CD4-positive, alpha-beta T cell treated with Interleukin-12 subunit alpha and Interleukin-12 subunit beta, for 1 hour (primary cell): Measurements from ENCODE around the gene PDILT.
"Not testable (repeated sequence)": the region's sequence is repeated elsewhere in the genome, so short reads cannot be mapped to it uniquely, and the experiment has no call there.

ENCODE experiments used
- DNase-seq: peaks from one replicate; pipeline ENCODE4 v3.0.0-alpha.2; 2020

Gene PDILT, protein sequence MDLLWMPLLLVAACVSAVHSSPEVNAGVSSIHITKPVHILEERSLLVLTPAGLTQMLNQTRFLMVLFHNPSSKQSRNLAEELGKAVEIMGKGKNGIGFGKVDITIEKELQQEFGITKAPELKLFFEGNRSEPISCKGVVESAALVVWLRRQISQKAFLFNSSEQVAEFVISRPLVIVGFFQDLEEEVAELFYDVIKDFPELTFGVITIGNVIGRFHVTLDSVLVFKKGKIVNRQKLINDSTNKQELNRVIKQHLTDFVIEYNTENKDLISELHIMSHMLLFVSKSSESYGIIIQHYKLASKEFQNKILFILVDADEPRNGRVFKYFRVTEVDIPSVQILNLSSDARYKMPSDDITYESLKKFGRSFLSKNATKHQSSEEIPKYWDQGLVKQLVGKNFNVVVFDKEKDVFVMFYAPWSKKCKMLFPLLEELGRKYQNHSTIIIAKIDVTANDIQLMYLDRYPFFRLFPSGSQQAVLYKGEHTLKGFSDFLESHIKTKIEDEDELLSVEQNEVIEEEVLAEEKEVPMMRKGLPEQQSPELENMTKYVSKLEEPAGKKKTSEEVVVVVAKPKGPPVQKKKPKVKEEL

DNA sequence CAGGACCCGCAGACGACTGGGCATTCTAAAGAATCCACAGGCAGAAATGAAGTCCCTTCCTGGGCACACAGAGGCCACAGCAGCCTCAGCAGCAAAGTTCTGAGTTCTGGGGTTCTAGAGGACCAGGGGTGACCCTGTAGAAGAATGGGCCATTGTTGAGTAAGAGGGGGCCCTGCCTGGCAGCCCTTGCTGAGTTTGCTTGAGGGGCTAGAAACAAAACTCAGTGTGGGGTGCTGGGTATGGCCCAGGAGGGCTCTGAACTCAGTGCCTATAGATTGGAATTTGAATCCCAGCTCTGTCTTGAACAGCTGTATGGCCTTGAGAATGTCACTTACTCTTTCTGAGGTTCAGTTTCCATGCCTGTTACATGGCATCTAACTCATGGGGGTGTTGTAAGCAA lies at the start of gene PDILT:
Gene PDILT, minus strand, starts transcription at position 101 of the 400 bp plus-strand sequence. CDS start 5,437 bp downstream, outside the sequence.
- no peak for DNase-seq

GRCh38 chr16:20453633-20454032 lies 49.1 kb upstream of the PDILT start:
- not testable (repeated sequence) for DNase-seq

- not testable (repeated sequence) for DNase-seq
Measured at GRCh38 chr16:20451364-20451763, 46.8 kb upstream of the PDILT start, which contains the start of gene ACSM2A. ACSM2A (plus strand) TSS chr16:20451521; CDS start chr16:20460115, 8,594 bp downstream.

- not testable (repeated sequence) for DNase-seq
Measured at GRCh38 chr16:20446652-20447393, 42.3 kb upstream of the PDILT start.

DNA sequence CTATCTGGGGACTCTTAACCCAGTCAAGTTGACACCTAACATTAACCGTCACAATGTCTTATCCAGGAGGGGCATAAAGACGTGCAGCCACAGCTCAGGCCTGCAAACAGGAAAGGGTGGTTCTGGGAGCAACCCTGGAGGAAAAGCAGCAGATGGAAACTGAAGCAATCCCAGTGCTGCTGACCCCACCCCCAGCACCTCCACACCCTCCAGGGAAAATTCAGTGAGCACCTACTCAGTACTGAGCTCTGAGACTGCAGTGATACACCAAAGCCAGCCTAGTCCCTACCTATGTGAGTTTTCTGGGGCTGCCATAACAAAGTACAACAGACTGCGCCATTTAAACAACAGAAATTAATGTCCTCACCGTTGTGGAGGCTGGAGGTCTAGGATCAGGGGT lies 37.3 kb upstream of the PDILT start:
- DNase-seq: not testable (repeated sequence)

GRCh38 chr16:20441191-20441590 lies 36.7 kb upstream of the PDILT start:
- DNase-seq: no peak

GRCh38 chr16:20440731-20441130 lies 36.2 kb upstream of the PDILT start:
- not testable (repeated sequence) for DNase-seq

- not testable (repeated sequence) for DNase-seq
Measured at GRCh38 chr16:20439820-20440231, 35.3 kb upstream of the PDILT start.

DNA sequence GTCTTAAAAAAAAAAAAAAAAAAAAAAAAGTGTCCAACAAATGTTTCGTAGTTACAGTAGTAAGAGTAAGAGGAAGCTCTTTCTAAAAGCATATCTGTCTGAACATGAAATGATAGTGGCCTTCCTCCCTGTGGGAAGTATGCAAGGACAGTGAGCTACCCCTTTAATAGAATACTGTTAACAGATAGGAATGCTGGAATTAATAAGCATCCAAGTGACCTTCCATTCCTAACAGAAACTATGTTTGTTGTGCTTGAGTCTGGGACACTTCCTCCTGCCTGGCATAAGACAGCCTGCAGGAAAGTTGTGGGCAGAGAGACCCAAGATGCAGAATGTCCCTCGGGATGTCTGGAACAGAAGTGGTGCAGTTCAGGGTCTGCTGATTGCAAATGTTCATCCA lies 34.4 kb upstream of the PDILT start:
- not testable (repeated sequence) for DNase-seq

GRCh38 chr16:20430948-20431347 lies 26.4 kb upstream of the PDILT start:
- DNase-seq: no peak

DNA sequence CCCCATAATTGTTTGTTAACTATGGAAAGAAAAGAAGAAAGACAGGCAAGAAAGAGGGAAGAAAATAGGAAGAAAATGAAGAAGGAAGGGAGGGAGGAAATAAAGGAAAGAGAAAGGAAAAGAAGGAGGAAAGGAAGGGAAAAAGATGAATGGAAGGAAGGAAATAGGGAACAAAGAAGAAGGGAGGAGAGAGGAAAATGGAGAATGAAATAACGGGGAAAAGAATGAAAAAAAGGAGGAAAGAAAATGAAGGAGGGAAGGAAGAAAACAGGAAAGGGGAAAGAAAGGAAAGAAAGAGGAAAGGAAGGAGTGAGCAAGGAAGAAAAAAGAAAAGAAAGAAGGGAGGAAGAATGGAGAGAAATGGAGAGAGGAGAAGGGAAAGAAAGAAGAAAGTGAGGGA lies 25.9 kb upstream of the PDILT start:
- DNase-seq: not testable (repeated sequence)

GRCh38 chr16:20429499-20429898 lies 25.0 kb upstream of the PDILT start:
- not testable (repeated sequence) for DNase-seq

- DNase-seq: not testable (repeated sequence)
Measured at GRCh38 chr16:20427401-20427797, 22.9 kb upstream of the PDILT start.

DNA sequence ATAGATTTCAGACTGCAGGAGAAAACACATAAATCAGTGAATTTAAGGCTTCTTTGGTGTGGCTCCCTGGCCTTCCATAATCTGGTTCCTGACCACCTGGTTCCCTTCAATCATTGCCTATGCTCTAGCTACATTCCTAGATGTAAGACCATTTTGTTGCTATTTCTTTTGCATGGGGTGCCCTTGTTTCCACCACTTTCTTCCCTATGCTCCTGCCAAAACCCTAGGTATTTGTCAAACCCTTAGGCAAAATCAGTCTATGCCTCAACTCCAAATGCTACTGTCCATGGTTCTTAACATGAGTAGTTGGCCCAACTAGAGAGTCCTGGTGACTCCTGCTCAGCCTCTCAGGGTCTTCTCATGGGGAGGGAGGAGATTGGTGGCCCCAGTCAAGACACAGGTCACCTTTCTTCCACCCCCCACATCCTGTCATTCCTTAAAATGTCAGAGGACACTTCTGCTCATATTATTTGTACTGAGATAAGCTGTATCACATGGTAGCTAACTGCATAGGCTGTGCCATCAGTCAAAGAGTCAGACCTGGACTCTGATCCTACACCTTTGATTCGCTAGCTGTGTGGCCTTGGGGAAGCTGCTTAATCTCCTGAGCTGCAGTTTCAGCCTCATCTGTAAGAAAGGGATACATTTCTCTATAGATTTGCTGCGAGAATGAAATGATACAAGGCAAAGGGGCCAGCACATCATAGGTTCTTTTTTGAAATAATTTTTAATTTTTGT lies 19.8 kb upstream of the PDILT start:
- DNase-seq: no peak

DNA sequence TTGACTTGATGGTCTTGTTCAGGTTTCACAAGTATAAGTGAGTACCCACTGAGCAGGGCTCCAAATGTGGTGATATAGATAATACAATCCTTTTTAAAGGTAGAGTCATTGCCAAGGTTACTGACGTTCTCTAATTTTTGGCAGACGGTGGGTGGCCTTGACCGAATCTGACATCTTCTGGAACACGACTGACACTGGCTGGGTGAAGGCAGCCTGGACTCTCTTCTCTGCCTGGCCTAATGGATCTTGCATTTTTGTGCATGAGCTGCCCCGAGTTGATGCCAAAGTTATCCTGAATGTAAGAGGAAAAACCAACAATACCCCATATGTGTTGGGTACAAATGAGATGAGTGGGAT lies 19.2 kb upstream of the PDILT start:
- DNase-seq: not testable (repeated sequence)

GRCh38 chr16:20421748-20422147 lies 17.2 kb upstream of the PDILT start:
- DNase-seq: not testable (repeated sequence)

DNA sequence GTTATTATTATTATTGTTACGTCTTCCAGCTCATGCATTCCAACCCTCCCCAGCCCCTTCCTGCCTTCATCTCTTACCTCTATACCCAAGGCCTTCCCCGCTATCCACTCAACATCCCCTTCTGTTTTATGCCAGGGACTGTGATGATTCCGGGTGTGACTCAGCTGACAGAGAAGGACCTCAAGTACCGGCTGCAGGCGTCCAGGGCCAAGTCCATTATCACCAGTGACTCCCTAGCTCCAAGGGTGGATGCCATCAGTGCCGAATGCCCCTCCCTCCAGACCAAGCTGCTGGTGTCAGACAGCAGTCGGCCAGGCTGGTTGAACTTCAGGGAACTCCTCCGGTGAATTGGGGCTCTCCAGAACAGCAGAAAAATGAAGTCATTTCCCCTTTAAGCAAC lies 14.6 kb upstream of the PDILT start:
- DNase-seq: not testable (repeated sequence)

DNA sequence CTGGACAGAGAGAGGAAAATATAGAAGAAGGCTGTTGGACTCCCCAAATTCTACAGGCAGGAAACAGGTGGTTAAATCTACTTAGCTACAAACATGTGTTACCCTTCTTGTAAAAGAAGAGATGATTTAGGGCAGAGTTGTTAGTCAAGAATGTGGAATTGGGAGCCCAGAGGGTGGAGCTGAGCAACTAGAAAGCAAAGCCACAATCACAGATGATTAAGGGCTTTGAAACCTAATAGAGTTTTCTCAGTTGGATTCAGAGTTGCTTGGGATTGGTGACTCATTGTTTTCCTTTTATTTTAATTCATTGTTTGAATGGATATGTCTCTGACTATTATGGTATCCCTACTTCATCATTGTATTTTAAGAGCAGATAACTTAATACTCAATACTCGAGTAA lies 11.0 kb upstream of the PDILT start:
- no peak for DNase-seq

- no peak for DNase-seq
Measured at GRCh38 chr16:20411055-20411454, 6.5 kb upstream of the PDILT start.

DNA sequence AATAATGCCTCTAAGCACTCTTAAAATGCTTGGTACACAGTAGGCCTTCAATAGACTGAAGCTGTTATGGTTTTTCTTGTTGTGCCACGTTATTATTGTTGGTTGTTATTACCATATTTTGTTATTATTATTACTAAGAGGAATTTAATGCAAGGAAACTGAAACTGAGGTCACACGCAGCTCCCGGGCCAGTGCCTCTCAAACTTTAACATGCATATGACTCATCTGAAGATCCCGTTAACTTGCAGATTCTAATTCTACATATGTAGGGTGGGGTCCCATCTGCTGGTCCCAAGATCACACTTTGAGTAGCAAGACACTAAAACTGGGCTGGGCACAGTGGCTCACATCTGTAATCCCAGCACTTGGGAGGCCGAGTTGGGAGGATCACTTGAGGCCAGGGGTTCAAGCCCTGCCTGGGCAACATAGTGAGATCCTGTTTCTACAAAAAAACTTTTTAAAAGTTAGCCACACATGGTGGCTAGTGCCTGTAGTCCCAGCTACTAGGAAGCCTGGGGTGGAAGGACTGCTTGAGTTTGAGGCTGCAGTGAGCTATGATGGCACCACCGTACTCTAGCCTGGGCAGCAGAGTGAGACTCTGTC lies 5.7 kb upstream of the PDILT start:
- no peak for DNase-seq

DNA sequence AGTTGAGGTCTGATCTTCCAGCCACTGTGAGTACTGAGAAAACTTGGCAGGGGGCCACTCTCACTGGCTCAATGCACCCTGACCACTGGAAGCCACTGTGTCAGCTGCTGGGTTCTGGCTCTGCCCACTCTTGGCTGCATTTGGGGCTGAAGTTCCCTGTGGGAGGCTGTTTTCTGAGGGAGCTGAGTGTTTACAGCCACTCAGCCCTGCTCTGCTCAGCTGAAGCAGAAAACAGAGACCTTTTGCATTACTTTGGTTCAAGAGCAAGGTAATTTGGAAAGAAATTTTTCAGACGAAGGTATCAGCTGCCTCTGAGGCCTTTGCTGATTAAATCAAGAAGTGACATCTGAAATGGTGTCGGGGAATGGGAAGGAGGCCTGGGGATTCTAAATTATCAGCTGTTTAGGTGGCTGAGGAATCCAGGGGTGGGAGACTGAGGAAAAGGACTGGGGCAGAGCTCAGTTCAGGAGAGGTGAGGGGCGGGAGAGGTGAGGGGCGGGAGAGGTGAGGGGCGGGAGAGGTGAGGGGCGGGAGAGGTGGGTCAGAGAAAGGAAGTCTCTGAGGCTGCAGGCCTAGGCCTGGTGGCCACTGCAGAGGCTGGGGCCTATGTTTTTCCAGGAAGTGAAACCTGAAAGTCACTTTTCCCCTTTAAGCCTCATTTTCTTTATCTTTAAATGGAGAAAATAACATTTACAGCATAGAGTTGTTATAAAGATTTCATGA lies 5.0 kb upstream of the PDILT start, which contains the start of gene ACSM5:
Gene ACSM5, plus strand, starts transcription at position 137 of the 723 bp plus-strand sequence. CDS start 1,951 bp downstream, outside the sequence.
- no peak for DNase-seq

GRCh38 chr16:20402651-20403050 lies 1.9 kb downstream of the PDILT start:
- DNase-seq: no peak
